Endothelial cell of umbilical vein (primary cell): Measurements from ENCODE around the gene MYCBP. TPM values are rescaled to one million over a fixed set of nuclear protein-coding genes. Genes with fewer than 3 reads are reported as not detected.

Experiments
- BruUV-seq: library from RNA; stranded (reverse); fragments of 400-500 nt; replicated peaks from 2 replicates; lab custom pipeline; 2021; lab: Mats Ljungman, UMichigan
- CTCF ChIA-PET: fragments of 300-600, 350-600 bp; sonication (Branson Sonifier 250); formaldehyde crosslinking; loops from one replicate; lab custom pipeline; 2021; ENCODE audit warnings: antibody characterized with exemption, inconsistent platforms; lab: Charles Lee
- POLR2A ChIA-PET: fragments of 300-600, 350-600 bp; sonication (Branson Sonifier 250); formaldehyde crosslinking; loops from one replicate; lab custom pipeline; 2021; ENCODE audit warnings: antibody characterized with exemption, inconsistent platforms; lab: Charles Lee
- DNase-seq: peaks from one replicate; pipeline ENCODE4 v3.0.0-alpha.2; 2011; ENCODE audit warnings: low read depth, low spot score
- FAIRE-seq: peaks from 2 replicates; lab custom pipeline; 2011; peaks lifted over from hg19 to GRCh38; lab: Jason Lieb, UNC
- H2AFZ ChIP-seq: 2 replicates; pipeline ENCODE4 v1.6.0; 2012; ENCODE audit warnings: low read depth, low read length, control low read depth, inconsistent platforms
- H3K27ac ChIP-seq: 2 replicates; pipeline ENCODE4 v1.5.1; 2011; ENCODE audit warnings: low read depth, mild to moderate bottlenecking, control low read depth, low read length, moderate library complexity; ENCODE audit not compliant: insufficient read depth
- H3K27me3 ChIP-seq, 2 experiments: 2 replicates each; pipeline versions ENCODE4 v1.6.0 to v1.6.1; 2011; ENCODE audit warnings: low read length in 2 of 2, mixed read lengths in 1 of 2; ENCODE audit not compliant: control insufficient read depth in 2 of 2, insufficient read depth in 2 of 2
- H3K36me3 ChIP-seq, 2 experiments: 2 replicates in 1 of 2; 3 replicates in 1 of 2; pipeline ENCODE4 v1.5.1; 2011; ENCODE audit warnings: low read length in 2 of 2, mild to moderate bottlenecking in 1 of 2, moderate library complexity in 1 of 2; ENCODE audit not compliant: control insufficient read depth in 2 of 2, insufficient read depth in 2 of 2; ENCODE audit errors: extremely low read depth in 1 of 2
- H3K4me1 ChIP-seq: 3 replicates; pipeline ENCODE4 v1.5.1; 2011; ENCODE audit warnings: mild to moderate bottlenecking, low read length; ENCODE audit not compliant: control insufficient read depth, insufficient read depth; ENCODE audit errors: extremely low read depth
- H3K4me2 ChIP-seq: 2 replicates; pipeline ENCODE4 v1.6.1; 2011; ENCODE audit warnings: low read length, control low read depth, mixed read lengths; ENCODE audit not compliant: insufficient read depth
- H3K4me3 ChIP-seq, 3 experiments: fragments of 200-600 bp in 1 of 3; sonication (generic), shearing (Covaris generic) in 1 of 3; replicated peaks in 1 of 3; 2 replicates each; pipeline ENCODE4 v1.5.1; 2011 to 2016; ENCODE audit warnings: control low read depth in 3 of 3, low read length in 3 of 3, mild to moderate bottlenecking in 2 of 3, inconsistent platforms in 1 of 3, low read depth in 1 of 3, moderate library complexity in 1 of 3; ENCODE audit not compliant: insufficient read depth in 1 of 3
- H3K79me2 ChIP-seq: 2 replicates; pipeline ENCODE4 v1.6.0; 2012; ENCODE audit warnings: low read length, inconsistent platforms; ENCODE audit not compliant: control insufficient read depth, insufficient read depth
- H3K9ac ChIP-seq: replicated peaks from 2 replicates; pipeline ENCODE3; 2011; ENCODE audit warnings: low read length, control low read depth; ENCODE audit not compliant: insufficient read depth; ENCODE audit errors: extremely low read depth
- H3K9me1 ChIP-seq: replicated peaks from 3 replicates; pipeline ENCODE4 v1.6.0; 2011; ENCODE audit warnings: mild to moderate bottlenecking, low read length; ENCODE audit not compliant: control insufficient read depth, insufficient read depth; ENCODE audit errors: extremely low read depth
- H3K9me3 ChIP-seq: replicated peaks from 2 replicates; pipeline ENCODE4 v1.5.1; 2012; ENCODE audit warnings: low read length, inconsistent platforms; ENCODE audit not compliant: control insufficient read depth, insufficient read depth
- H4K20me1 ChIP-seq: replicated peaks from 2 replicates; pipeline ENCODE3; 2011; ENCODE audit warnings: mild to moderate bottlenecking, low read length; ENCODE audit not compliant: control insufficient read depth, insufficient read depth; ENCODE audit errors: extremely low read depth
- EZH2 ChIP-seq: IDR thresholded peaks from 2 replicates; pipeline ENCODE4 v1.6.1; 2012; ENCODE audit warnings: borderline replicate concordance, low read depth, mild to moderate bottlenecking, moderate library complexity, low read length, inconsistent platforms; ENCODE audit not compliant: severe bottlenecking
- GATA2 ChIP-seq: IDR thresholded peaks from 2 replicates; pipeline ENCODE4 v1.7.0; 2011; ENCODE audit warnings: low read depth, mild to moderate bottlenecking, moderate library complexity, mixed read lengths, low read length; ENCODE audit not compliant: insufficient read length, insufficient read depth
- JUN ChIP-seq: IDR thresholded peaks from 2 replicates; pipeline ENCODE4 v1.6.1; 2011; ENCODE audit warnings: borderline replicate concordance, low read depth; ENCODE audit not compliant: insufficient read length, insufficient read depth
- MYC ChIP-seq: IDR thresholded peaks from one replicate; pipeline ENCODE4 v1.6.1; 2011; ENCODE audit warnings: mild to moderate bottlenecking, low read depth, low read length
- dilution Hi-C: fragments of 300-500 bp; cut with MboI; formaldehyde crosslinking; loops from one replicate; pipeline ENCODE4 v1.15.0; 2019; ENCODE audit warnings: low sequenced_read_pairs; ENCODE audit not compliant: extremely low pct_ligation_motif_present
- intact Hi-C: fragments of 100-400 bp; cut with micrococcal nuclease; formaldehyde crosslinking; loops from one replicate; pipeline ENCODE4 v1.10.0; 2022
- polyA plus RNA-seq, 4 experiments: library from polyadenylated mRNA; depleted of rRNA in 3 of 4; stranded (reverse) in 3 of 4; unstranded in 1 of 4; fragments of >200 nt; gene quantifications; 2 replicates each; pipeline versions ENCODE4 v1.2.1 to v1.2.3, GENCODE V29; 2011 to 2012; ENCODE audit warnings: missing spikeins in 1 of 4
- total RNA-seq: library from RNA; stranded (reverse); gene quantifications from 2 replicates; pipeline ENCODE4 v1.2.3, GENCODE V29; 2021

MYCBP gene
- total and polyA plus RNA-seq, 2 donors (not counting 3 experiments of a cell fraction or from before 2014, with no cell fraction given), result 9.5 to 23.1 TPM

DNA sequence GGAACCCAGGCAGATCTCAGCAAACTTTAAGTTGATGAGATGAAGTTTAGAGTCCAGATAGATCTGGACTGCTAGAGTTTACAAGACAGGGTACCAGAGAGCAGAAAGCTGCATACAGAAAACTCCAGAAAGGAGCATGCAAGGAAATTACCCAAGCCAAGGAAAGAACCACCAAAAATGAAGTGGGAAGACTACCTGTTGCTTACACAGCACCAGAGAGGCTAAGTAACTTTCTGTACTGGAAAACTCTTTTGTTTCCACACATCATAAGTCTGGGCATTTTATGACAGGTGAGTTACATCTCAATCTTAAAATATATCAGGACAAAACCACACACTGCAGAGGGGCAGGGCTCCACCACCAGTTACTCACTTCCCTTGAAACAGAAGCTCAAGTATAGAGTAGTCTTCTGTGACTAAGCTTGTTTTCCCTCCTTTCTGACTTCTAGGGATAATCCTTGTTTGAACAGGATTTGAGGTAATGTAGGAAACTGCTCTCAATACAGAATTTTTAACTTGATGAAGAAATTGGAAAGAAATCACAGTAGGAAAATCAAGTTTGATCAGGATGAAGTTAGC, 25.6 kb upstream of the MYCBP start:
- intact Hi-C loops, result no loop called here
- Histone ChIP-seq H3K9me3 (no peaks in the 10 kb centered on the region), H3K79me2 (no peaks in the 10 kb centered on the region), H3K4me2 (no peak overlapping the region), H3K4me3 (no peak overlapping the region), H3K27me3 (no peaks in the 10 kb centered on the region), H2AFZ (no peak overlapping the region), H3K4me1 (no peaks in the 10 kb centered on the region), H3K36me3 (no peaks in the 10 kb centered on the region), H4K20me1 (no peaks in the 10 kb centered on the region), H3K27ac (no peak overlapping the region), H3K9me1 (no peaks in the 10 kb centered on the region), H3K9ac (no peak overlapping the region)
- dilution Hi-C loops, result no loop called here
- CTCF ChIA-PET, result interaction anchor here (0.9 kb wide), 1 partner anchor 10 kb away, joined by 3 read pairs; no protein-coding TSS in a partner anchor
- FAIRE-seq, result no peak
- POLR2A ChIA-PET, result no interaction called here
- no TSS peak for BruUV-seq
- no peak for DNase-seq
- TF ChIP-seq GATA2, result no peak
- no peak for TF ChIP-seq JUN
- no peak for TF ChIP-seq EZH2
- no peak for TF ChIP-seq MYC

DNA sequence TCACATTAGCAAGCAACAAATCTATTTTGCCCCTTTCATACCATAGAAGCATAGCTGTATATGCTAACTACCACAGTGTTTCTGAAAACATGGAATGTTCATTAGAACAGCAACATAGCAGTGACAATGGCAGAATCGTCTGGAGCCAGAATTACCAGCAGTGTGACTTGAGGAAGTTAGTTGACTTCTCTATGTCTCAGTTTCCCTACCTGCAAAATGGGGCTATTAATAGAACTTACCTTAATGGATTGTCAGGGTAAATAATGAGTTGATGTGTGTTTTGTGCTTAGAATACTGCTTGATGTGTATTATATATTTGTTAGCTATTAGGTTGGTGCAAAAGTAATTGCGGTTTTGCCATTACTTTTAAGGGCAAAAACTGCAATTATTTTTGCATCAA, 23.0 kb upstream of the MYCBP start:
- H3K36me3 ChIP-seq, result no peaks in the 10 kb centered on the region
- dilution Hi-C loops (no loop called here), intact Hi-C loops (no loop called here)
- H3K4me3 ChIP-seq, result no peak overlapping the region
- no peaks in the 10 kb centered on the region for H3K79me2 ChIP-seq
- DNase-seq (no peak), FAIRE-seq (no peak)
- ChIA-PET POLR2A (no interaction called here), CTCF (interaction anchor here (0.7 kb wide), 1 partner anchor 57 kb away, joined by 3 read pairs; no protein-coding TSS in a partner anchor)
- no peak overlapping the region for H3K27ac ChIP-seq
- H4K20me1 ChIP-seq, result no peaks in the 10 kb centered on the region
- no peak overlapping the region for H2AFZ ChIP-seq
- no peaks in the 10 kb centered on the region for H3K9me1 ChIP-seq
- no peak overlapping the region for H3K9ac ChIP-seq
- no TSS peak for BruUV-seq
- H3K4me1 ChIP-seq, result no peaks in the 10 kb centered on the region
- no peaks in the 10 kb centered on the region for H3K27me3 ChIP-seq
- H3K9me3 ChIP-seq, result no peaks in the 10 kb centered on the region
- no peak for TF ChIP-seq EZH2
- H3K4me2 ChIP-seq, result no peak overlapping the region
